RWPE2 (cell line): ENCODE data around the gene MRPL55.
A peak's percentile ranks its signal among the peaks of the same experiment; 100 is the strongest.

Experiments
- ATAC-seq: fragments of 200-7000 bp; cut with Tn5 transposase; 3 replicates; pipeline ENCODE4 v1.9.1; 2021; ENCODE audit warnings: low read depth
- DNase-seq: peaks from one replicate; pipeline ENCODE4 v3.0.0-alpha.2; 2020; ENCODE audit warnings: low spot score
- H3K27ac ChIP-seq: fragments of 450-650 bp; 2 replicates; pipeline ENCODE4 v1.5.1; 2017; ENCODE audit warnings: mild to moderate bottlenecking; ENCODE audit not compliant: poor library complexity, severe bottlenecking
- H3K27me3 ChIP-seq: fragments of 250-450 bp; sonication (Bioruptor Pico); 2 replicates; pipeline ENCODE4 v1.5.1; 2021; ENCODE audit warnings: mild to moderate bottlenecking, moderate library complexity; ENCODE audit not compliant: insufficient read depth, poor library complexity, severe bottlenecking
- H3K36me3 ChIP-seq: fragments of 250-450 bp; sonication (Bioruptor Pico); 2 replicates; pipeline ENCODE4 v1.5.1; 2020; ENCODE audit warnings: low read depth, mild to moderate bottlenecking, moderate library complexity
- H3K4me1 ChIP-seq: fragments of 250-450 bp; sonication (Bioruptor Pico); 2 replicates; pipeline ENCODE4 v1.5.1; 2021; ENCODE audit warnings: mild to moderate bottlenecking, moderate library complexity; ENCODE audit not compliant: insufficient read depth, poor library complexity, severe bottlenecking
- H3K4me3 ChIP-seq: fragments of 250-450 bp; sonication (Bioruptor Pico); 2 replicates; pipeline ENCODE4 v1.5.1; 2021; ENCODE audit warnings: mild to moderate bottlenecking, moderate library complexity; ENCODE audit not compliant: severe bottlenecking
- H3K9me3 ChIP-seq: fragments of 250-450 bp; sonication (Bioruptor Pico); 2 replicates; pipeline ENCODE4 v1.5.1; 2021; ENCODE audit warnings: mild to moderate bottlenecking, moderate library complexity; ENCODE audit not compliant: severe bottlenecking
- TF ChIP-seq, protein P1 (sequence below): fragments of 450-650 bp; IDR thresholded peaks from one replicate; pipeline ENCODE4 v1.5.1; 2017; ENCODE audit warnings: mild to moderate bottlenecking, moderate library complexity; ENCODE audit not compliant: poor library complexity, severe bottlenecking

MRPL55 gene

DNA sequence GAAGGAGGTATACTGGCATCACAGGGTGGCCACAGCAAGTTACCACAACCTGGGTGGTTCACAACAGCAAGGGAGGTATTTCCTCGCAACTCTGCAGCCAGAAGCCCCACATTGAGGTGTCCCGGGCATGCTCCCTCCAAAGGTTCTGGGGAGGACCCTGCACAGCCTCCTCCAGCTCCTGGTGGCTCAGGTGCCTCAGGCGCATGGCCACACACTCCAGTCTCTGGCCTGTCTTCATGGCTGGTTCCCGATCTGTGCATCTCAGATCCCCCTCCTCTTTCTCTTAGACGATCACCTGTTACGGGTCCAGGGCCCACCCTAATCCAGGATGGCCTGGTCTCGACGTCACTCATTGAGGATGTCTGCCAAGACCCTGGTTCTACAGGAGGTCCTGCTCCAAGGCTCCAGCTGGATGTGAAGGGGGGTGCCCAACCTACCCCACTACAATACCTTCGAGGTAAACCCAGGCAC, 33.3 kb downstream of the MRPL55 start:
- H3K27me3 ChIP-seq, result no peaks in the 10 kb centered on the region
- H3K4me1 ChIP-seq, result no peaks in the 10 kb centered on the region
- ATAC-seq (no peak), DNase-seq (no peak)
- no peaks in the 10 kb centered on the region for H3K36me3 ChIP-seq
- TF ChIP-seq, protein P1, sequence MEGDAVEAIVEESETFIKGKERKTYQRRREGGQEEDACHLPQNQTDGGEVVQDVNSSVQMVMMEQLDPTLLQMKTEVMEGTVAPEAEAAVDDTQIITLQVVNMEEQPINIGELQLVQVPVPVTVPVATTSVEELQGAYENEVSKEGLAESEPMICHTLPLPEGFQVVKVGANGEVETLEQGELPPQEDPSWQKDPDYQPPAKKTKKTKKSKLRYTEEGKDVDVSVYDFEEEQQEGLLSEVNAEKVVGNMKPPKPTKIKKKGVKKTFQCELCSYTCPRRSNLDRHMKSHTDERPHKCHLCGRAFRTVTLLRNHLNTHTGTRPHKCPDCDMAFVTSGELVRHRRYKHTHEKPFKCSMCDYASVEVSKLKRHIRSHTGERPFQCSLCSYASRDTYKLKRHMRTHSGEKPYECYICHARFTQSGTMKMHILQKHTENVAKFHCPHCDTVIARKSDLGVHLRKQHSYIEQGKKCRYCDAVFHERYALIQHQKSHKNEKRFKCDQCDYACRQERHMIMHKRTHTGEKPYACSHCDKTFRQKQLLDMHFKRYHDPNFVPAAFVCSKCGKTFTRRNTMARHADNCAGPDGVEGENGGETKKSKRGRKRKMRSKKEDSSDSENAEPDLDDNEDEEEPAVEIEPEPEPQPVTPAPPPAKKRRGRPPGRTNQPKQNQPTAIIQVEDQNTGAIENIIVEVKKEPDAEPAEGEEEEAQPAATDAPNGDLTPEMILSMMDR, result no peak
- H3K9me3 ChIP-seq, result no peaks in the 10 kb centered on the region
- no peak overlapping the region for H3K27ac ChIP-seq
- no peak overlapping the region for H3K4me3 ChIP-seq

DNA sequence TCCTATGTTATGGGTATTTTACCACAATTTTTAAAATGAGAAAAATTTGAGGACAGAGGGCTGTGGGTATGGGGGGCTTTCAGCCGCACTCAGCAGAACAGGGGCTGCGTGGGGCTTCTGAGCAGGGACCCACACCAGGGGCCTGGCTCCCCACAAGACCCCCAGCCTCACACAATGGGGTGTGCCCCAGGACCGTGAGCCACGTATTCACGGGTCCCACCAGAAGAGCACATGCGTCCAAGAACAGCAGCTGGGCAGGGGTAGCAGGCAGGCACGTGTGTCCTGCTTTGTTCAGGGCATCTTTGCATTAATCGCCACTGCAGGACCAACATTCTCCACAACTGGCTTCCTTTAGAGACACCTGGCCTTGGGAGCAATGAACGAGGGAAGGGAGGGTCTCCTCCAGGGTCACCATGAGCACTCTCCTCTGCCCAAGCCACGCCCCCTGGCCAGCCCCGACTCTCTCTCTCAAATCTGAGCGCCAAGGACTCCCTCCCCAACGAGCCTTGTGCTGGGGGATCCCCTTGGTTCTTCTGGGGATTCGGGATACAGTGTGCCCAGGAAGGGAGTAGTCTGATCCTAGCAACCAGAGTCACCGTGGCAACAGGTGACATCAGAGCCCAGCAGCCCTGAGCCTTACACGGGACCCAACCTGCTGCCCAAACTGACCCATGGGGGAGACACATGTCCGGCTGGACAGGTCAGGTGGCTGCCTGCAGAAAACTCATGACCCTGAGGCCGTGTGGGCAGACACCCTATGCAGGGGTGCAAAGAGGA, 34.0 kb downstream of the MRPL55 start:
- DNase-seq, result no peak

DNA sequence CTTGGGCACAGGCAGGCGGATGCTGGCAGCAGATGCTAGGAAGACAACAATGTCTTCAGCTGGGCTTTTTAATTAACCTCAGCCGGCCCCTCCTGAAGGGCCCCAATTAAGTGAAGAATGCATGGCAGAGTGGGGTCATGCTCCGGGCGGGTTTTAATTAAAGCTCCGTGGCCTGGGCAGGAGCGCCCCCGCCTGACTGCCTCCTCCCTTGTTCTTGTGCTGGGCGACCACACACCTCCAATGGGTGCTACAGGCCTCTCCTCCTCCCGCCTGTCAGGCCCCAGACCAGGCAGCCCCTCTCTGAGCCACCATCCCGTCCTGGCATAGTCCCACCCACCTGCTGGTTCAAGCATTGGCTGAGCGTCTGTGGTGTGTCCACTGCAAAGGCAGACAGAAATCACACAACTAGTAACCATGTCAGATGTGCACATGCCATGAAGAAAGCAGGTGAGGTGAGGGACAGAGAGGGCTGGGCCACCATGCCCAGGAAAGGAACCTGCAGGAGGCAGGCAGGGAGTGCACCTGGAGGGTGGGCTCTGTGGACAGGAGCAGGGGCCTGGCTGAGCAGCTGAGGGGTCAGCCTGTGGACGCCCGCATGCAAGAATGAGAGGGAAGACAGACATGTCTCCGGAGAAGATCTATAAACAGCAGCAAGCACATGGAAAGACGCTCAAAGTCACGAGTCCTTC, 35.1 kb downstream of the MRPL55 start:
- ATAC-seq (peak; percentile 37; the same call in 1 of the 3 replicates), DNase-seq (no peak)
- no peak overlapping the region for H3K27ac ChIP-seq
- H3K36me3 ChIP-seq, result no peaks in the 10 kb centered on the region
- TF ChIP-seq, protein P1, result peak; percentile 33
- no peaks in the 10 kb centered on the region for H3K27me3 ChIP-seq
- H3K9me3 ChIP-seq, result no peaks in the 10 kb centered on the region
- H3K4me1 ChIP-seq, result no peaks in the 10 kb centered on the region
- no peak overlapping the region for H3K4me3 ChIP-seq

More for the DNA sequence above, 34.0 kb downstream of the MRPL55 start:
- no peaks in the 10 kb centered on the region for H3K9me3 ChIP-seq
- ATAC-seq, result no peak
- H3K4me3 ChIP-seq, result no peak overlapping the region
- H3K27ac ChIP-seq, result no peak overlapping the region
- TF ChIP-seq, protein P1, result no peak
- no peaks in the 10 kb centered on the region for H3K36me3 ChIP-seq
- H3K4me1 ChIP-seq, result no peaks in the 10 kb centered on the region
- no peaks in the 10 kb centered on the region for H3K27me3 ChIP-seq

GRCh38 chr1:228073061-228073856, 35.8 kb downstream of the MRPL55 start:
- H3K9me3 ChIP-seq, result no peaks in the 10 kb centered on the region
- no peaks in the 10 kb centered on the region for H3K36me3 ChIP-seq
- H3K4me3 ChIP-seq, result no peak overlapping the region
- H3K4me1 ChIP-seq, result no peaks in the 10 kb centered on the region
- DNase-seq, result no peak
- TF ChIP-seq, protein P1, result no peak
- H3K27ac ChIP-seq, result no peak overlapping the region
- no peaks in the 10 kb centered on the region for H3K27me3 ChIP-seq
- no peak for ATAC-seq
